ENCODE results near the gene TCP1.
"Not testable (repeated sequence)": the region's sequence is repeated elsewhere in the genome, so short reads cannot be mapped to it uniquely, and the experiment has no call there.

Gene TCP1

GRCh38 chr6:159817951-159818739 is 28.7 kb upstream of the TCP1 start:
- Histone ChIP-seq H3K79me1 (replicated peaks; ENCODE audit: low read length, poor library complexity, severe bottlenecking) (no peaks in the 10 kb centered on the region), H3K18ac (ENCODE audit: low read depth in 1 of 2, low read length in 2 of 2) (no peak overlapping the region), H4K8ac (ENCODE audit: low read length) (no peak overlapping the region), H3K4me2 (ENCODE audit: low read length, poor library complexity, severe bottlenecking) (no peak overlapping the region), H2BK5ac (ENCODE audit: low read depth, low read length, poor library complexity, severe bottlenecking) (no peak overlapping the region), H3K9me3 (ENCODE audit: control insufficient read depth, low read length) (no peaks in the 10 kb centered on the region), H3K4ac (ENCODE audit: low read depth in 1 of 2, low read length in 2 of 2) (no peak overlapping the region), H2BK12ac (ENCODE audit: low read length in 2 of 2) (no peak overlapping the region), H2AFZ (ENCODE audit: low read depth, low read length) (no peak overlapping the region), H3K9ac (ENCODE audit: low read length) (no peak overlapping the region), H3K36me3 (ENCODE audit: control insufficient read depth in 1 of 2, insufficient read depth in 2 of 2, low read depth in 1 of 2, low read length in 2 of 2) (peaks cover 0 to 4% of the 10 kb centered on the region in 2 experiments), H2BK120ac (ENCODE audit: low read depth, low read length) (no peak overlapping the region), H2BK15ac (ENCODE audit: low read depth, poor library complexity, severe bottlenecking) (no peak overlapping the region), H4K91ac (ENCODE audit: low read length) (no peak overlapping the region), H3K23ac (ENCODE audit: low read length in 2 of 2) (no peak overlapping the region), H3K27me3 (ENCODE audit: control insufficient read depth in 1 of 2, insufficient read depth in 1 of 2, low read length in 2 of 2) (peaks cover 0 to 39% of the 10 kb centered on the region in 2 experiments), H3K14ac (ENCODE audit: low read length in 2 of 2) (no peak overlapping the region), H3K4me1 (ENCODE audit: control insufficient read depth, insufficient read depth, low read depth, low read length) (no peaks in the 10 kb centered on the region), H3K4me3 (ENCODE audit: insufficient read depth in 1 of 2, low read depth in 1 of 2, low read length in 2 of 2) (no peak overlapping the region), H3K27ac (ENCODE audit: low read length, poor library complexity, severe bottlenecking) (no peak overlapping the region), H2AK5ac (ENCODE audit: low read length, severe bottlenecking) (no peak overlapping the region)
- WGBS: 89% methylated on average over 22 of the region's 23 CpGs
- DNase-seq: no peak

GRCh38 chr6:159816775-159817174 is 27.4 kb upstream of the TCP1 start:
- H3K36me3 ChIP-seq (ENCODE audit: control insufficient read depth in 1 of 2, insufficient read depth in 2 of 2, low read depth in 1 of 2, low read length in 2 of 2); H3K23ac ChIP-seq (ENCODE audit: low read length in 2 of 2); H3K18ac ChIP-seq (ENCODE audit: low read depth in 1 of 2, low read length in 2 of 2); H2AK5ac ChIP-seq (ENCODE audit: low read length, severe bottlenecking); H3K79me1 ChIP-seq (replicated peaks; ENCODE audit: low read length, poor library complexity, severe bottlenecking); H2AFZ ChIP-seq (ENCODE audit: low read depth, low read length); H3K27ac ChIP-seq (ENCODE audit: low read length, poor library complexity, severe bottlenecking); H3K4me1 ChIP-seq (ENCODE audit: control insufficient read depth, insufficient read depth, low read depth, low read length); H4K91ac ChIP-seq (ENCODE audit: low read length); H2BK15ac ChIP-seq (ENCODE audit: low read depth, poor library complexity, severe bottlenecking); H2BK120ac ChIP-seq (ENCODE audit: low read depth, low read length); H3K9ac ChIP-seq (ENCODE audit: low read length); DNase-seq; H3K4me2 ChIP-seq (ENCODE audit: low read length, poor library complexity, severe bottlenecking); H3K9me3 ChIP-seq (ENCODE audit: control insufficient read depth, low read length); H3K4me3 ChIP-seq (ENCODE audit: insufficient read depth in 1 of 2, low read depth in 1 of 2, low read length in 2 of 2); H2BK12ac ChIP-seq (ENCODE audit: low read length in 2 of 2); H3K4ac ChIP-seq (ENCODE audit: low read depth in 1 of 2, low read length in 2 of 2); H3K14ac ChIP-seq (ENCODE audit: low read length in 2 of 2); H2BK5ac ChIP-seq (ENCODE audit: low read depth, low read length, poor library complexity, severe bottlenecking); H4K8ac ChIP-seq (ENCODE audit: low read length): not testable (repeated sequence)
- WGBS: 91% methylated on average over 3 of the region's 3 CpGs
- peaks cover 0 to 34% of the 10 kb centered on the region in 2 experiments for H3K27me3 ChIP-seq (ENCODE audit: control insufficient read depth in 1 of 2, insufficient read depth in 1 of 2, low read length in 2 of 2)

GRCh38 chr6:159815410-159815809 is 26.0 kb upstream of the TCP1 start:
- no peak for DNase-seq

GRCh38 chr6:159813781-159814180 is 24.4 kb upstream of the TCP1 start:
- Histone ChIP-seq H3K4me1 (ENCODE audit: control insufficient read depth, insufficient read depth, low read depth, low read length) (no peaks in the 10 kb centered on the region), H2BK5ac (ENCODE audit: low read depth, low read length, poor library complexity, severe bottlenecking) (no peak overlapping the region), H2BK15ac (ENCODE audit: low read depth, poor library complexity, severe bottlenecking) (no peak overlapping the region), H3K36me3 (ENCODE audit: control insufficient read depth in 1 of 2, insufficient read depth in 2 of 2, low read depth in 1 of 2, low read length in 2 of 2) (no peaks in the 10 kb centered on the region), H3K27ac (ENCODE audit: low read length, poor library complexity, severe bottlenecking) (no peak overlapping the region), H3K9me3 (ENCODE audit: control insufficient read depth, low read length) (no peaks in the 10 kb centered on the region), H4K91ac (ENCODE audit: low read length) (no peak overlapping the region), H4K8ac (ENCODE audit: low read length) (no peak overlapping the region), H2BK12ac (ENCODE audit: low read length in 2 of 2) (no peak overlapping the region), H3K79me1 (replicated peaks; ENCODE audit: low read length, poor library complexity, severe bottlenecking) (no peaks in the 10 kb centered on the region), H3K14ac (ENCODE audit: low read length in 2 of 2) (no peak overlapping the region), H3K23ac (ENCODE audit: low read length in 2 of 2) (no peak overlapping the region), H2AK5ac (ENCODE audit: low read length, severe bottlenecking) (no peak overlapping the region), H3K4me3 (ENCODE audit: insufficient read depth in 1 of 2, low read depth in 1 of 2, low read length in 2 of 2) (no peak overlapping the region), H3K18ac (ENCODE audit: low read depth in 1 of 2, low read length in 2 of 2) (no peak overlapping the region), H3K9ac (ENCODE audit: low read length) (no peak overlapping the region), H2BK120ac (ENCODE audit: low read depth, low read length) (no peak overlapping the region), H3K27me3 (ENCODE audit: control insufficient read depth in 1 of 2, insufficient read depth in 1 of 2, low read length in 2 of 2) (peaks cover 0 to 15% of the 10 kb centered on the region in 2 experiments), H3K4me2 (ENCODE audit: low read length, poor library complexity, severe bottlenecking) (no peak overlapping the region), H3K4ac (ENCODE audit: low read depth in 1 of 2, low read length in 2 of 2) (no peak overlapping the region), H2AFZ (ENCODE audit: low read depth, low read length) (no peak overlapping the region)
- WGBS: 89% methylated on average over 9 of the region's 9 CpGs
- no peak for DNase-seq

More at GRCh38 chr6:159815410-159815809, 26.0 kb upstream of the TCP1 start:
- Histone ChIP-seq H3K9ac (ENCODE audit: low read length) (no peak overlapping the region), H3K4me2 (ENCODE audit: low read length, poor library complexity, severe bottlenecking) (no peak overlapping the region), H2BK15ac (ENCODE audit: low read depth, poor library complexity, severe bottlenecking) (no peak overlapping the region), H2BK120ac (ENCODE audit: low read depth, low read length) (no peak overlapping the region), H3K4me1 (ENCODE audit: control insufficient read depth, insufficient read depth, low read depth, low read length) (no peaks in the 10 kb centered on the region), H3K4me3 (ENCODE audit: insufficient read depth in 1 of 2, low read depth in 1 of 2, low read length in 2 of 2) (no peak overlapping the region), H3K79me1 (replicated peaks; ENCODE audit: low read length, poor library complexity, severe bottlenecking) (no peaks in the 10 kb centered on the region), H4K91ac (ENCODE audit: low read length) (no peak overlapping the region), H3K36me3 (ENCODE audit: control insufficient read depth in 1 of 2, insufficient read depth in 2 of 2, low read depth in 1 of 2, low read length in 2 of 2) (peaks cover 0 to 4% of the 10 kb centered on the region in 2 experiments), H2AFZ (ENCODE audit: low read depth, low read length) (no peak overlapping the region), H4K8ac (ENCODE audit: low read length) (no peak overlapping the region), H3K9me3 (ENCODE audit: control insufficient read depth, low read length) (no peaks in the 10 kb centered on the region), H3K14ac (ENCODE audit: low read length in 2 of 2) (no peak overlapping the region), H2BK12ac (ENCODE audit: low read length in 2 of 2) (no peak overlapping the region), H3K27ac (ENCODE audit: low read length, poor library complexity, severe bottlenecking) (no peak overlapping the region), H3K4ac (ENCODE audit: low read depth in 1 of 2, low read length in 2 of 2) (no peak overlapping the region), H3K23ac (ENCODE audit: low read length in 2 of 2) (no peak overlapping the region), H3K27me3 (ENCODE audit: control insufficient read depth in 1 of 2, insufficient read depth in 1 of 2, low read length in 2 of 2) (peaks cover 0 to 30% of the 10 kb centered on the region in 2 experiments), H2AK5ac (ENCODE audit: low read length, severe bottlenecking) (no peak overlapping the region), H3K18ac (ENCODE audit: low read depth in 1 of 2, low read length in 2 of 2) (no peak overlapping the region), H2BK5ac (ENCODE audit: low read depth, low read length, poor library complexity, severe bottlenecking) (no peak overlapping the region)
- 72% methylated on average over 6 of the region's 6 CpGs for WGBS

Data from mesenchymal stem cell (in vitro differentiated cells and primary cell).